Sigmoid colon (tissue), 4 donors: ENCODE results near the gene SLC26A6.

Source experiments
- POLR2AphosphoS5 ChIP-seq, 4 donors: sonication (generic); formaldehyde crosslinking; IDR thresholded peaks; one replicate each; pipeline ENCODE4 v1.6.1; 2017; ENCODE audit warnings: antibody characterized with exemption in 4 of 4
- TF ChIP-seq, protein P1 (sequence below), 4 experiments: fragments of 450-650 bp in 3 of 4; fragments of 200-600 bp in 1 of 4; IDR thresholded peaks; one replicate each; pipeline ENCODE4 v1.5.1; 2016 to 2019; ENCODE audit warnings: antibody characterized with exemption in 4 of 4, mild to moderate bottlenecking in 3 of 4, moderate library complexity in 2 of 4

DNA sequence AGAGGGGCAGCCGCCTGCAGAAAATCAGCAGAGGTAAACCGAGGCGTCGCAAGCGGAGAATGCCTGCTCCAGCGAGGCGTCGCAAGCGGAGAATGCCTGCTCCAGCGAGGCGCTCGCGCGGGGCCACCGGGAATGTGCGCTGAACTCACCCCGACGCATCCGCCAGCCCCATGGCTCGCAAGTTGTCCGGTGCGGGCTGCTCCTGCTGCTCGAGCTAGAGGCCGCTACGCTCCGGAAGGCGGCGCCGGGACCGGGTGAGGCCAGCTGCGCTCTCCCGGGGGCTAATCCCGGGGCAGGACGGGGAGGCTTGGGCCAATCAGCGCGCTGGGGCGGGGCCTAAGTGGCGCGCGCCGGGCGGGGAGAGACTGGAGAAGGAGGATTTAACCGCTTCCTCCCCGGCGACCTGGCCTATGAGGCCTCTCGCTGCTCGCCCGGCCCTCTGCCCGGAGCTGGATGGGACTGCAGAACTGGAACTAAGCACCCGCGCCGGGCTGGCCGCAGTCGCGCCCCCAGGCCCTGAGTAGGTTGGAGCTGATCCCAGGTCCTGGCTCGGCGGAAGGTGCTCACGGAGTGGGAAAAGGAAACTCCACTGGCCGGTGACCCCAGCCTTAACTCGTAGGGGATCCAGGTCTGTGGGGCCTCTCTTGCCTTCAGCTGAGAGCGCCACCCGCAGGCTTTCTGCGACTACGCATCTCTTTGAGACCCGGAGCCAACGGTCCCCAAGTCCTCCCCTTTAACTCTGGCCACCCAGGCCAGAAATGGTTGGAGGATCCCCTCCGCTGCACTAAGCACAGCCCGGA, at the start of gene SLC26A6:
- TF ChIP-seq, protein P1, sequence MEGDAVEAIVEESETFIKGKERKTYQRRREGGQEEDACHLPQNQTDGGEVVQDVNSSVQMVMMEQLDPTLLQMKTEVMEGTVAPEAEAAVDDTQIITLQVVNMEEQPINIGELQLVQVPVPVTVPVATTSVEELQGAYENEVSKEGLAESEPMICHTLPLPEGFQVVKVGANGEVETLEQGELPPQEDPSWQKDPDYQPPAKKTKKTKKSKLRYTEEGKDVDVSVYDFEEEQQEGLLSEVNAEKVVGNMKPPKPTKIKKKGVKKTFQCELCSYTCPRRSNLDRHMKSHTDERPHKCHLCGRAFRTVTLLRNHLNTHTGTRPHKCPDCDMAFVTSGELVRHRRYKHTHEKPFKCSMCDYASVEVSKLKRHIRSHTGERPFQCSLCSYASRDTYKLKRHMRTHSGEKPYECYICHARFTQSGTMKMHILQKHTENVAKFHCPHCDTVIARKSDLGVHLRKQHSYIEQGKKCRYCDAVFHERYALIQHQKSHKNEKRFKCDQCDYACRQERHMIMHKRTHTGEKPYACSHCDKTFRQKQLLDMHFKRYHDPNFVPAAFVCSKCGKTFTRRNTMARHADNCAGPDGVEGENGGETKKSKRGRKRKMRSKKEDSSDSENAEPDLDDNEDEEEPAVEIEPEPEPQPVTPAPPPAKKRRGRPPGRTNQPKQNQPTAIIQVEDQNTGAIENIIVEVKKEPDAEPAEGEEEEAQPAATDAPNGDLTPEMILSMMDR (IDR thresholded peaks at IDR 0.05) = peak; percentile 38 to 58 (median 43)
- peak; percentile 57 to 91 (median 76) for TF ChIP-seq POLR2AphosphoS5 (IDR thresholded peaks at IDR 0.05)
